Measurements from ENCODE around the gene OMA1.

DNA sequence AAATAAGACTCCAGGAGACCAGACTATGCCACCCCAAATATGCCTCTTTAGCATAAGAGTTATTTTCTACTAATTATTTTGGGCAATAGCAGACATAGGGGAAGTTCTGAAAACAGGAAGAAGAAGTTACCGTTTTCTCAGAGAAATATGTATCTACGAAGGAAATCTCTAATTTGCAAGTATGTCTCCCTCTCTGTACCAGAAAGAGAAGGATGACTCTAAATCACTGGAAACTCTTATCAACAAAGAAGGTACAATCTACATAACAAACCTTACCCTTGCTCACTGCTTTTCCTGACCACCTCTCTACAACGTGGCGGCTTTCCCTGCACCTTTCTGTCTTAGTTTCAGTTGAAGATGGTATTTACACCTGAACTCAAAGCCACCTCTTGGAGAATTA lies 49.0 kb downstream of the OMA1 start:
- TF ChIP-seq, protein P1, sequence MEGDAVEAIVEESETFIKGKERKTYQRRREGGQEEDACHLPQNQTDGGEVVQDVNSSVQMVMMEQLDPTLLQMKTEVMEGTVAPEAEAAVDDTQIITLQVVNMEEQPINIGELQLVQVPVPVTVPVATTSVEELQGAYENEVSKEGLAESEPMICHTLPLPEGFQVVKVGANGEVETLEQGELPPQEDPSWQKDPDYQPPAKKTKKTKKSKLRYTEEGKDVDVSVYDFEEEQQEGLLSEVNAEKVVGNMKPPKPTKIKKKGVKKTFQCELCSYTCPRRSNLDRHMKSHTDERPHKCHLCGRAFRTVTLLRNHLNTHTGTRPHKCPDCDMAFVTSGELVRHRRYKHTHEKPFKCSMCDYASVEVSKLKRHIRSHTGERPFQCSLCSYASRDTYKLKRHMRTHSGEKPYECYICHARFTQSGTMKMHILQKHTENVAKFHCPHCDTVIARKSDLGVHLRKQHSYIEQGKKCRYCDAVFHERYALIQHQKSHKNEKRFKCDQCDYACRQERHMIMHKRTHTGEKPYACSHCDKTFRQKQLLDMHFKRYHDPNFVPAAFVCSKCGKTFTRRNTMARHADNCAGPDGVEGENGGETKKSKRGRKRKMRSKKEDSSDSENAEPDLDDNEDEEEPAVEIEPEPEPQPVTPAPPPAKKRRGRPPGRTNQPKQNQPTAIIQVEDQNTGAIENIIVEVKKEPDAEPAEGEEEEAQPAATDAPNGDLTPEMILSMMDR (optimal IDR thresholded peaks at IDR 0.05 in 1 of 3, IDR thresholded peaks at IDR 0.05 in 1 of 3, conservative IDR thresholded peaks at IDR 0.05 in 1 of 3; ENCODE audit: extremely low read depth in 1 of 3, insufficient read depth in 2 of 3, low read length in 3 of 3), result no peak
- no peak for TF ChIP-seq EZH2 (IDR thresholded peaks at IDR 0.05; ENCODE audit: low read length)

Data from keratinocyte (primary cell).